Fibroblast of skin of scalp (primary cell): ENCODE results near the gene PDE4A.
A peak's percentile ranks its signal among the peaks of the same experiment; 100 is the strongest.
"Not testable (repeated sequence)": the region's sequence is repeated elsewhere in the genome, so short reads cannot be mapped to it uniquely, and the experiment has no call there.

ENCODE experiments used
- DNase-seq: peaks from one replicate; pipeline ENCODE4 v3.0.0-alpha.2; 2013

Gene PDE4A

DNA sequence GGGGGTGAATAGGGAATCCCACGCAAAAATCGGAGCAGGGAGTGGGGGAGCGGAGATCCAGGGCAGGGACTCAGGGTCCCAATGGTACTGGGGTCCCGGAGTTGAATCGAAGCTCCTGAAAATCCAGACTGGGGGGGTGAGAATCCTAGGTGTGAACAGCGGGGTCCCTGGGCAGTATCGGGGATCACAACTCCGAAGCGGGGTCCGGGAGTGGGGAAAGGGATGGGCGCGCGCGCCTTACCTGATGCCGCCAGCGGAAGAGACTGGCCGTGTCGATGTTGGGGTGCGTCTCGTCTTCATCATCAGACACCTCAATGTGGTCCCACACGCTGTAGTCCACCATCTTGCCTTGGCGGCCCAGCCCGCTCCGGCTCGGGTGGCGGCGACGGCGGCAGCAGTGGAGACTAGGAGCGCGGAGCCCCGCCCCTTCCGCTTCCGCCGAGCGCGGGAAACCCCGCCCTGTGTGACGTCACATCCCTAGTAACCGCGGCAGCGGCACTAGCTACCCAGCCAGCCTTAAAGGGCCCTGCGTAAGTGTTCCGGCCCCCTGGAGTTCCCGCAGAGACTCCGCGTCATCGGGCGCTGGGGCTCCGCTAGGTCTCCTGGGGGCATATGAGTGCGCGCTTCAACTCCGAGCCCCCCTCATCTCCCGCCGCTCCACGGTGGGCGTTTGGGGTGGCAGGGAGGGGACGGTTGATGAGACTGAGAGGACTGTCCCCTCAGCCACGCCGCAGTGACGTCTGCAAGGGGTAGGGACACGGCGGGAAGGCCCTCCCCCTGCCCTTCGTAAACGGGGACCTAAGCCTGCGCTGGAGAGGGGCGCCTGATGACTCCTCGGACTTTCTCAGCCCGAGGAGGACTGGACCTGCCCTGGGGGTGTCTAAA lies 17.0 kb upstream of the PDE4A start, which contains the start of gene CDC37:
Gene CDC37, minus strand, starts transcription at position 406 of the 885 bp plus-strand sequence. Its CDS starts 63 bp downstream, at position 343.
- peak; percentile 96 for DNase-seq

GRCh38 chr19:10404888-10405820 lies 15.2 kb upstream of the PDE4A start:
- no peak for DNase-seq

GRCh38 chr19:10406191-10406590 lies 14.1 kb upstream of the PDE4A start:
- DNase-seq: no peak

GRCh38 chr19:10407096-10407495 lies 13.2 kb upstream of the PDE4A start:
- DNase-seq: no peak

GRCh38 chr19:10408511-10409283 lies 11.6 kb upstream of the PDE4A start:
- no peak for DNase-seq

DNA sequence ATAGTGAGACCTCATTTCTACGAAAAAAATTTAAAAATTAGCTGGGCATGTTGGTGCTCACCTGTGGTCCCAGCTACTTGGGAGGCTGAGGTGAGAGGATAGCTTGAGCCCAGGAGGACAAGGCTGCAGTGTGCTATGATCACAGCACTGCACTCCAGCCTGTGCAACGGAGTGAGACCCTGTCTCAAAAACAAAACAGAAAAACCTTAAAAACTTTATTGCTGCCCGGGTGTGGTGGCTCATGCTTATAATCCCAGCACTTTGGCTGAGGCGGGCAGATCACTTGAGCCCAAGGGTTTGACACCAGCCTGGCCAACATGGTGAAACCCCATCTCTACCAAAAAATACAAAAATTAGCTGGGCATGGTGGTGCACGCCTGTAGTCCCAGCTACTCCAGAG lies 9.1 kb upstream of the PDE4A start:
- not testable (repeated sequence) for DNase-seq

DNA sequence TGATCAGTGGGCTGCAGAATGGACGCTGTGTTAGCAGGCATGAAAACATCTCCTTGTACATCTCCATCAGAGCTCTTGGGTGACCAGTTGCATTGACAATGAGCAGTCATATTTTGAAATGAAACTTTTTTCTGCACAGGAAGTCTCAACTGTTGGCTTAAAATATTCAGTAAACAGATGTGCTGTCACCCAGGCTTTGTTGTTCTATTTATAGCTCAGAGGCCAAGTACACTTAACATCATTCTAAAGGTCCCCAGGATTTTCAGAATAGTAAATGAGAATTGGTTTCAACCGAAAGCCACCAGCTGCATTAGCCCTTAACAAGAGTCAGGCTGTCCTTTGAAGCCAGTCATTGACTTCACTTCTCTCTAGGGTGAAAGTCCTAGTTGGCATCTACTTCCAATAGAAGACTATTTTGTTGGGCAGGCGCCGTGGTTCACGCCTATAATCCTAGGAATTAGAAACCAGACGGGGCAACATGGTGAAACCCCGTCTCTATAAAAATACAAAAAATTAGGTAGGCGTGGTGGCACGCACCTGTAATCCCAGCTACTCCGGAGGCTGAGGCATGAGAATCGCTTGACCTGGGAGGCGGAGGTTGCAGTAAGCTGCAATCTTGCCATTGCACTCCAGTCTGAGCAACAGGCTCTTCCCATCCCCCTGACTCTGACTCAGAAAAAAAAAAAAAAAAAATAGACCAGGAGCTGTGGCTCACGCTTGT lies 7.9 kb upstream of the PDE4A start:
- DNase-seq: no peak

DNA sequence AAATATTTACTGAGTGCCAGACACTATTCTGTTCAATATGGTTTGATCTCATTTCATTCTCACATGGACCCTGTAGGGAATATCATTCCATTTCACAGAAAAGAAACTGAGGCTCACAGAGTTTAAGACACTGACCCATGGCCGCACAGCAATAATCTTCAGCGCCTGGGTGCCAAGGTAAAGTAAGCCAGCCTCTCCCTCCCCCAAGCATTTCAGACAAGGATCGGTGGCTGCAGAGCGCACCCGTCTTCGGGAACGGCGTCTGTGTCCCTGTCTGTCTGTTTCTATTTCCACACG lies 4.3 kb upstream of the PDE4A start:
- no peak for DNase-seq

DNA sequence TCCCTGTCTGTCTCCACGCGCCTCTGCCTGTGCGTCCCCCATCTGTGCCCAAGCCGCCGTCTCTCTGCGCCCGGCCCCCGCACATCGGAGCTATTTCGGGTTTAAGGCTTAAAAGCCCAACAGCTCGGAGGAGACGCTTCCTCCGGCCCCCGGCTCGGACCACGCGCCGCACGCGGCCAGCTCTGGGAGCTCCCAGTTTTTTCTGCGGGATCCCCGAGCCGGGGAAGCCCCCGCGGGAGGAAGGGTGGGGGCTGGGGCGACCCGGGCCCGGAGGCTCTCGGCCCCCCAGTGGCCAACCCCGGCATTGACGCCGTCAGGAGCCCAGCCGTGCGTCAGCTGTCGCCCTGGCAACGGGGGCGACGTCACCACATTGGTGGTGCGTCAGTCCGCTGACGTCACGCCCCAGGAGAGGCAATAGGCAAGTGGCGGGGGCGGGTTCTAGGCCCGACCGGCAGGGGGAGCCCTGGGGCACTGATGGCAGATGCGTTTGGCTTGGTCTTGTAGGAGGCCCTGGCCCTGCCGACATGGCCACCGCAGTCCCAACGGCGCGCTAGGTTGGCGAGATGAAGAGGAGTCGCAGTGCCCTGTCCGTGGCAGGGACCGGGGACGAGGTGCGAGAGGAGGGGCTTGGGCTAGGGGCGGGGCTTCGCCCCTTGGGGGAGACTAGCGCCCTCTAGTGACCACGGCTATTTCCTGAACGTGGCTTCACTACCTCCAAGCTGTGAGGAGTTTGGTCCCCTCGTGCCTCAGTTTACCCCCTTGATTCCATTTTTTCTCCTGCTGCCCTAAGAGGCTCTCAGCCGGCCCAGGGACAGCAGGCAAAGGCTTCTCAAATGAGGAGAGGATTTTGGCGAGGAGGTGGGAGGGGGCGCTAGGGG lies 3.7 kb upstream of the PDE4A start:
- peak; percentile 89 for DNase-seq

- DNase-seq: no peak
These were observed 2.6 kb upstream of the PDE4A start for GRCh38 chr19:10417541-10418234.

DNA sequence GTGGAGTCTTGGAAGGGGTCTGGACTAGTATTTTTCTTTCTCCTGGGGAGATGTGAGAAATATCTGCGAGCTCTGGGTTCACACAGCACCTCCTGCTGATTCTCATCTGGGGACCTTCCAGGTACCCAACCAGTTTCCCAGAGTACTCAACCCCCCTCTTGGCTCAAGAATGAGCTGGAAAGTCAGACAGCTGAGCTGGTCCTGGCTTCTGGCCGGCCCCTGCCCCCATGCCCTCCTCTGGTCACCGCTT lies 2.2 kb upstream of the PDE4A start:
- no peak for DNase-seq

DNA sequence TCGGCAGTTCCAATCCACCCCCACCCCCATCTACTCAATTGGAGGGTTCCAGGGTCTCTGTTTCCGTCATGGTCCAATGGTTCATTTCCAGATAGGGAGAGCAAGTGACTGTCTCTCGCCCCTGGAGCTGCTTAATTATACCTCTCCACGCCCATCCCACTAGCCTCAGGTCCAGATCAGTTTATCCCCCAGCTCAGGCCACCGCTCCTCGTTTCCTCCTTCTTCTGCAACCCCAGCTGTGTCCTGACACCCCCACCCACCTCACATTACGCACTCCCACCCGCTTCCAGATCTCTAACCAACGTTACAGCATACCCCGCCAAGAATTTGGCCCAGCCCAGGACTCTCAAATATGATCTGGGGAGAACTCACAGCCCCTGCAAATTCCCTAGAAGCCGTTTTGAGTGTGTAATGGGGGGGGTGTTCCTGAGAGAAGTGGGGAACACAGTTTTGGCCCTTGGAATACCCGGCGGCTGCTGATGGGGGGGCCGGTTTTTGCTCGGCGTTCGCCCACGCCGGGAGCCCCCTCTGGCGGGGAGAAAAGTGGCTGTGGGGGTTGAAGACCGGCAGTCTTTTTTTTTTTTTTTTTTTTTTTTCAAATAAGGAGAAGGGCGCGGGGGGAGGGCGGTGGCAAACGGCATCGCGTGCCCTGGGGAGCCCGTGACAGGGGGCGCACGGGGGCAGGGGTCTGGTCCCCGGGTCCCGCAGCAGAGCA lies 1.7 kb upstream of the PDE4A start:
- no peak for DNase-seq

DNA sequence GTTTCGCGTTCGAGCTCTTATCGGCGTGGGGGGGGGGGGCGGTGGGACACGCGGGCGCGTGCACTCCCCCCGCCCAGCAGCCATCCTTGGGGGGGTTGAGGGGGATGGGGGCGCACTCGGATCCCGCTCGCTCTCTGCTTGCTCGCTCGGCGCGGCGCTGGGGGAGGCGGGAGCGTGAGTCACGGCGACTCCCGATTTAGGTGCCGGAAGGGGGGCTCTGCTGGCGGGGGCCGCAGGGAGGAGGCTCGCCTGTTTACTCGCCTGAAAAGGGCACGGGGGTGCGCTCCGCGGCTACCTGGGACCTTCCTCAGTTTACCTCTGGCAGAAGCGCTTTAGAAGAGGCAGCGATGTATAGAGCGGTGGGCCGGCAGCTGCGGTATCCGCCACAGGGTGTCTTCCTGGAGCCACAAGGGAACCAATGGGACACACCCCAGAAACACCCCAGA lies 1.1 kb upstream of the PDE4A start:
- DNase-seq: no peak

- peak; percentile 61 for DNase-seq
These were observed 493 bp upstream of the PDE4A start for GRCh38 chr19:10419646-10420443.

- DNase-seq: no peak
These were observed 1.1 kb downstream of the PDE4A start for GRCh38 chr19:10421240-10422045.

GRCh38 chr19:10422046-10422461 lies 1.7 kb downstream of the PDE4A start:
- DNase-seq: no peak

- no peak for DNase-seq
These were observed 2.5 kb downstream of the PDE4A start for GRCh38 chr19:10422846-10423245.

- peak; percentile 77 for DNase-seq
These were observed 3.8 kb downstream of the PDE4A start for GRCh38 chr19:10424011-10424637.
